CD14-positive monocyte (primary cell): ENCODE data around the gene SPRYD4. TPM values are rescaled to one million over a fixed set of nuclear protein-coding genes. Genes with fewer than 3 reads are reported as not detected.
A peak's percentile ranks its signal among the peaks of the same experiment; 100 is the strongest.
"Not testable (repeated sequence)": the region's sequence is repeated elsewhere in the genome, so short reads cannot be mapped to it uniquely, and the experiment has no call there.

Source experiments
- DNase-seq, 3 donors: peaks; one replicate each; pipeline ENCODE4 v3.0.0-alpha.2; 2011 to 2022
- H2AFZ ChIP-seq: 2 replicates; pipeline ENCODE4 v1.6.0; 2012; ENCODE audit warnings: mild to moderate bottlenecking, low read depth, low read length, inconsistent platforms; ENCODE audit not compliant: insufficient read depth, poor library complexity, severe bottlenecking
- H3K27ac ChIP-seq, 2 donors: 1 replicate in 1 of 2; 2 replicates in 1 of 2; pipeline ENCODE4 v1.5.1; 2012 to 2013; ENCODE audit warnings: low read length in 2 of 2, control low read depth in 1 of 2, inconsistent platforms in 1 of 2, low read depth in 1 of 2, mild to moderate bottlenecking in 1 of 2
- H3K27me3 ChIP-seq, 2 donors: one replicate each; pipeline versions ENCODE4 v1.6.0 to v1.6.1; 2011 to 2013; ENCODE audit warnings: low read length in 2 of 2; ENCODE audit not compliant: control insufficient read depth in 2 of 2, insufficient read depth in 2 of 2
- H3K36me3 ChIP-seq, 2 donors: replicated peaks in 1 of 2; 1 replicate in 1 of 2; 2 replicates in 1 of 2; pipeline versions ENCODE4 v1.5.1 to v1.6.1; 2012 to 2013; ENCODE audit warnings: low read length in 2 of 2, control low read depth in 1 of 2, inconsistent platforms in 1 of 2, mild to moderate bottlenecking in 1 of 2; ENCODE audit not compliant: insufficient read depth in 2 of 2, control insufficient read depth in 1 of 2
- H3K4me1 ChIP-seq, 2 donors: 1 replicate in 1 of 2; 2 replicates in 1 of 2; pipeline versions ENCODE4 v1.5.1 to v1.6.1; 2012 to 2013; ENCODE audit warnings: low read length in 2 of 2, control low read depth in 1 of 2, inconsistent platforms in 1 of 2, mild to moderate bottlenecking in 1 of 2, moderate library complexity in 1 of 2; ENCODE audit not compliant: insufficient read depth in 2 of 2, control insufficient read depth in 1 of 2
- H3K4me2 ChIP-seq: replicated peaks from 2 replicates; pipeline ENCODE3; 2012; ENCODE audit warnings: low read length, moderate library complexity, mild to moderate bottlenecking; ENCODE audit not compliant: poor library complexity, severe bottlenecking; ENCODE audit errors: extremely low read depth
- H3K4me3 ChIP-seq, 3 experiments: fragments of 200-600 bp in 1 of 3; sonication (generic) in 1 of 3; replicated peaks in 1 of 3; 1 replicate in 2 of 3; 2 replicates in 1 of 3; pipeline ENCODE4 v1.5.1; 2011 to 2013; ENCODE audit warnings: low read length in 3 of 3, mild to moderate bottlenecking in 3 of 3, control low read depth in 2 of 3, low read depth in 2 of 3, inconsistent platforms in 1 of 3, moderate library complexity in 1 of 3
- H3K79me2 ChIP-seq: 2 replicates; pipeline ENCODE4 v1.6.0; 2012; ENCODE audit warnings: mild to moderate bottlenecking, control low read depth, inconsistent platforms, low read length, moderate library complexity; ENCODE audit not compliant: insufficient read depth
- H3K9ac ChIP-seq: 2 replicates; pipeline ENCODE4 v1.6.0; 2017; ENCODE audit warnings: low read length, mild to moderate bottlenecking; ENCODE audit not compliant: insufficient read depth, poor library complexity, severe bottlenecking
- H3K9me3 ChIP-seq, 2 donors: replicated peaks in 1 of 2; 1 replicate in 1 of 2; 2 replicates in 1 of 2; pipeline versions ENCODE4 v1.5.1 to v1.6.1; 2012 to 2013; ENCODE audit warnings: low read length in 2 of 2, control low read depth in 1 of 2; ENCODE audit not compliant: control insufficient read depth in 1 of 2, insufficient read depth in 1 of 2
- H4K20me1 ChIP-seq: 2 replicates; pipeline ENCODE4 v1.6.0; 2012; ENCODE audit warnings: mild to moderate bottlenecking, low read length, control low read depth, moderate library complexity; ENCODE audit not compliant: insufficient read depth
- H3K27ac Mint-ChIP-seq, 7 donors: one replicate each; pipeline ENCODE4 v1.8.0; 2020; ENCODE audit warnings: mild to moderate bottlenecking in 7 of 7, mixed read lengths in 7 of 7, moderate library complexity in 6 of 7, inconsistent platforms in 2 of 7
- H3K27me3 Mint-ChIP-seq, 3 donors: one replicate each; pipeline ENCODE4 v1.8.0; 2021 to 2022; ENCODE audit warnings: low read depth in 3 of 3, mild to moderate bottlenecking in 3 of 3, mixed read lengths in 3 of 3, moderate library complexity in 3 of 3, inconsistent platforms in 1 of 3
- H3K36me3 Mint-ChIP-seq, 2 donors: one replicate each; pipeline ENCODE4 v1.8.0; 2020; ENCODE audit warnings: mixed read lengths in 2 of 2, inconsistent platforms in 1 of 2, mild to moderate bottlenecking in 1 of 2
- H3K4me1 Mint-ChIP-seq: one replicate; pipeline ENCODE4 v1.8.0; 2020; ENCODE audit warnings: mild to moderate bottlenecking, mixed read lengths
- H3K4me3 Mint-ChIP-seq, 2 donors: one replicate each; pipeline ENCODE4 v1.8.0; 2020; ENCODE audit warnings: mild to moderate bottlenecking in 2 of 2, mixed read lengths in 2 of 2, moderate library complexity in 1 of 2
- H3K9me3 Mint-ChIP-seq, 7 donors: one replicate each; pipeline ENCODE4 v1.8.0; 2020 to 2022; ENCODE audit warnings: mixed read lengths in 7 of 7, mild to moderate bottlenecking in 6 of 7, moderate library complexity in 6 of 7, inconsistent platforms in 2 of 7
- CTCF ChIP-seq: fragments of 200-600 bp; IDR thresholded peaks from one replicate; pipeline ENCODE4 v1.8.0; 2022; ENCODE audit warnings: antibody characterized with exemption, mild to moderate bottlenecking
- WGBS: methylation state at CpG from one replicate; pipeline ENCODE4 v1.1.5; 2013; ENCODE audit warnings: missing lambda C conversion rate; ENCODE audit not compliant: insufficient coverage; 5-methylcytosine and 5-hydroxymethylcytosine counted together
- intact Hi-C, 2 donors: fragments of 100-400 bp; cut with micrococcal nuclease; formaldehyde crosslinking; loops; one replicate each; pipeline versions ENCODE4 v1.15.0 to v1.15.1; 2023
- polyA plus RNA-seq, 3 donors: library from polyadenylated mRNA; depleted of rRNA in 1 of 3; unstranded in 2 of 3; stranded (reverse) in 1 of 3; fragments of 300-500 nt in 2 of 3; fragments of >200 nt in 1 of 3; fragmentation: Illumina TruSeq in 2 of 3; gene quantifications; 1 replicate in 2 of 3; 2 replicates in 1 of 3; pipeline ENCODE4 v1.2.3, GENCODE V29; 2012 to 2021

The SPRYD4 gene
- polyA plus RNA-seq, 3 donors: 1.3 to 2.1 (median 1.4) TPM

DNA sequence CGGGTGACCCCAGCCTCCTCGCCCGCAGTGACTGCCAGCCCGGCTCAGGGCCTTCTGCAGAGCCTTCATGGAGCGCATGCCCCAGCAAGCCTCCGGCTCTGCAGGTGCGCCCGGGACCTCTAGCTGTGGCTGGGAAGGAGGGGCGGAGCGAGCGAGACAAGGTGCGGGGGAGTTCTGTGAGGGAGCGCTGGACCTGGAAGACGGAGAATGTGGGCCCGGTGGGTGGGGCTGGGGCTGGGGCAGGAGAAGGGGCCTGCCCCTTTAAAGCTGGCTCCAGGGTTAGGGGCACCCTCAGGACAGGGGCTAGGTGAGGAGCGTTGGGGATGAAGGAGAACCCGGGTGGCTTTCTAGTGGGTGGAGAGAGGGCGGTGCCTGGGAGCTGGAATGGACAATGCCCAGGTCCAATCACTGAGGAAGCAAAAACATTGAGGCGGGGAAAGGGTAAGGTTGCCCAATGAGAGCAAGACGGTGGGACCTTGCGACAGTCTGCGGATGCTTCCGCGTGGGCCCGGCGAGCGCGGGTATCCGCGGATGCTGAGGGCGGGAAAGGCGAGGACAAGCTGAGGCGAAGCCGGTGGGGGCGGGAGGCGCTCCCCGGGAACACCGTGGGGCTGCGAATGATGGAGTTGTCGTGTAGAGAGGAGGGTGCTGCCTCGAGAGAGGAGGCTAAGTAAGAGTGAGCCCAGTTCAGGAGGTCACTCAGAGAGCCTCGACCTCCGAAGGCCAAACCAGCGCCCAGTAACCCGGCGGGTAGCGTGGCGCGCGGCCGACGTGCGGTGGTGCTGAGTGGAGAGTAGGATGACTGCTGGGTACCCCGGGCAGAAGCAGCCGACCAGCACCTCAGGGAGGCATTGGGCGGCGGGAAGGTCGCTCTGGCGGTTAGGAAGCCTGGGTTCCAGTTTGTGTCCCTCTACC, 19.9 kb downstream of the SPRYD4 start, which contains the start of gene GLS2:
Gene GLS2, minus strand, starts transcription at position 121 of the 915 bp plus-strand sequence. Its CDS starts 43 bp downstream, at position 78.
- intact Hi-C loops: no loop called here
- DNase-seq: peak; percentile 66 to 72 (median 68)
- Mint-ChIP-seq H3K27ac (peak within 1 kb of the TSS in 4 of 7 donors; percentile 28 to 73 (median 40)), H3K4me1 (peaks cover 26% of the 10 kb centered on the region), H3K36me3 (peaks cover 6 to 8% of the 10 kb centered on the region in 2 donors), H3K9me3 (peaks cover 5 to 22% (median 12%) of the 10 kb centered on the region in 7 donors), H3K27me3 (peaks cover 49 to 60% (median 58%) of the 10 kb centered on the region in 3 donors), H3K4me3 (peak within 1 kb of the TSS; percentile 81 to 94)
- Histone ChIP-seq H4K20me1 (no peaks in the 10 kb centered on the region), H3K9me3 (peaks cover 3 to 6% of the 10 kb centered on the region in 2 donors), H3K27me3 (peaks cover 27 to 53% of the 10 kb centered on the region in 2 donors), H3K9ac (no peak within 1 kb of the TSS), H3K79me2 (no peaks in the 10 kb centered on the region), H3K4me2 (peak within 1 kb of the TSS; percentile 83), H3K27ac (no peak within 1 kb of the TSS), H2AFZ (peak within 1 kb of the TSS; percentile 79), H3K4me1 (peaks cover 15 to 20% of the 10 kb centered on the region in 2 donors), H3K4me3 (peak within 1 kb of the TSS; percentile 23 to 69 (median 39)), H3K36me3 (no peaks in the 10 kb centered on the region)
- TF ChIP-seq CTCF: no peak
- 6% methylated on average over 51 of the region's 59 CpGs for WGBS

- intact Hi-C loops: no loop called here
- H3K4me3 Mint-ChIP-seq: peak overlapping the region in 1 of 2 donors; percentile 26
- Histone ChIP-seq H3K27ac (no peak overlapping the region), H3K9ac (no peak overlapping the region), H4K20me1 (no peaks in the 10 kb centered on the region), H3K79me2 (no peaks in the 10 kb centered on the region), H3K4me3 (no peak overlapping the region), H3K9me3 (peaks cover 6 to 17% of the 10 kb centered on the region in 2 donors), H3K4me1 (peaks cover 15 to 20% of the 10 kb centered on the region in 2 donors), H3K36me3 (no peaks in the 10 kb centered on the region), H2AFZ (no peak overlapping the region), H3K27me3 (peaks cover 27 to 53% of the 10 kb centered on the region in 2 donors), H3K4me2 (no peak overlapping the region)
- H3K9me3 Mint-ChIP-seq: peaks cover 5 to 32% (median 21%) of the 10 kb centered on the region in 7 donors
- DNase-seq: no peak
- no peak overlapping the region for H3K27ac Mint-ChIP-seq
- peaks cover 26% of the 10 kb centered on the region for H3K4me1 Mint-ChIP-seq
- H3K27me3 Mint-ChIP-seq: peaks cover 49 to 63% (median 58%) of the 10 kb centered on the region in 3 donors
- peaks cover 6 to 8% of the 10 kb centered on the region in 2 donors for H3K36me3 Mint-ChIP-seq
- no peak for TF ChIP-seq CTCF
Measured at GRCh38 chr12:56490360-56490759, 22.0 kb downstream of the SPRYD4 start.

GRCh38 chr12:56493409-56494105, 25.2 kb downstream of the SPRYD4 start:
- H3K27ac Mint-ChIP-seq, H3K27ac ChIP-seq, H4K20me1 ChIP-seq, H3K4me3 Mint-ChIP-seq, DNase-seq, H2AFZ ChIP-seq, H3K4me3 ChIP-seq, H3K36me3 Mint-ChIP-seq, H3K36me3 ChIP-seq, H3K4me1 ChIP-seq, H3K9ac ChIP-seq, intact Hi-C loops, H3K4me2 ChIP-seq, H3K79me2 ChIP-seq, H3K4me1 Mint-ChIP-seq: not testable (repeated sequence)
- whole genome bisulfite sequencing: 96% methylated on average over 25 of the region's 31 CpGs
- H3K27me3 Mint-ChIP-seq: peaks cover 32 to 42% (median 34%) of the 10 kb centered on the region in 3 donors
- peaks cover under 1 to 22% (median 16%) of the 10 kb centered on the region in 7 donors for H3K9me3 Mint-ChIP-seq
- H3K9me3 ChIP-seq: peaks cover 6 to 16% of the 10 kb centered on the region in 2 donors
- peaks cover 16 to 35% of the 10 kb centered on the region in 2 donors for H3K27me3 ChIP-seq
